ENCODE results near the gene AP3S1. TPM values are rescaled to one million over a fixed set of nuclear protein-coding genes. Genes with fewer than 3 reads are reported as not detected.
A peak's percentile ranks its signal among the peaks of the same experiment; 100 is the strongest.
"Not testable (repeated sequence)": the region's sequence is repeated elsewhere in the genome, so short reads cannot be mapped to it uniquely, and the experiment has no call there.

AP3S1 gene
- total RNA-seq, 1 donor from 2014 or later = 157 TPM

- TF ChIP-seq EZH2 (IDR thresholded peaks at IDR 0.05) (no peak), CTCF (IDR thresholded peaks at IDR 0.05) (no peak), EZH2phosphoT487 (IDR thresholded peaks at IDR 0.05) (no peak)
- Histone ChIP-seq H3K4me1 (no peaks in the 10 kb centered on the region), H3K79me2 (ENCODE audit: low read depth) (no peaks in the 10 kb centered on the region), H3K4me3 (no peak overlapping the region), H3K27ac (no peak overlapping the region), H3K36me3 (no peaks in the 10 kb centered on the region), H3F3A (ENCODE audit: low read depth) (no peaks in the 10 kb centered on the region), H4K20me1 (ENCODE audit: low read depth) (no peaks in the 10 kb centered on the region), H3K4me2 (no peak overlapping the region), H2AFZ (replicated peaks) (no peak overlapping the region), H3K9ac (no peak overlapping the region), H3K9me3 (ENCODE audit: low read depth) (no peaks in the 10 kb centered on the region), H3K27me3 (no peaks in the 10 kb centered on the region)
- no peak for DNase-seq (ENCODE audit: low spot score)
- Mint-ChIP-seq H3K9me3 (peaks cover 2% of the 10 kb centered on the region), H3K4me1 (peaks cover 7% of the 10 kb centered on the region), H3K27ac (no peak overlapping the region), H3K36me3 (peaks cover 24% of the 10 kb centered on the region), H3K27me3 (ENCODE audit: insufficient read depth, low read depth) (no peaks in the 10 kb centered on the region), H3K4me3 (no peak overlapping the region)
These were observed 30.7 kb downstream of the AP3S1 start for GRCh38 chr5:115872447-115872846.

GRCh38 chr5:115873392-115873791 is 31.7 kb downstream of the AP3S1 start:
- TF ChIP-seq CTCF (IDR thresholded peaks at IDR 0.05) (no peak), EZH2 (IDR thresholded peaks at IDR 0.05) (no peak)
- Mint-ChIP-seq H3K27me3 (ENCODE audit: insufficient read depth, low read depth) (no peaks in the 10 kb centered on the region), H3K9me3 (peaks cover 10% of the 10 kb centered on the region), H3K4me1 (peaks cover 7% of the 10 kb centered on the region), H3K27ac (no peak overlapping the region), H3K36me3 (peaks cover 33% of the 10 kb centered on the region), H3K4me3 (no peak overlapping the region)
- Histone ChIP-seq H3F3A (ENCODE audit: low read depth) (no peaks in the 10 kb centered on the region), H3K4me2 (no peak overlapping the region), H3K9me3 (ENCODE audit: low read depth) (no peaks in the 10 kb centered on the region), H3K4me3 (no peak overlapping the region), H3K36me3 (no peaks in the 10 kb centered on the region), H3K27me3 (no peaks in the 10 kb centered on the region), H3K27ac (no peak overlapping the region), H3K79me2 (ENCODE audit: low read depth) (no peaks in the 10 kb centered on the region), H4K20me1 (ENCODE audit: low read depth) (no peaks in the 10 kb centered on the region), H3K4me1 (no peaks in the 10 kb centered on the region), H3K9ac (no peak overlapping the region), H2AFZ (replicated peaks) (no peak overlapping the region)
- DNase-seq (ENCODE audit: low spot score) = no peak

GRCh38 chr5:115875447-115875846 is 33.7 kb downstream of the AP3S1 start:
- H3F3A ChIP-seq (ENCODE audit: low read depth) = no peaks in the 10 kb centered on the region
- H3K27ac ChIP-seq = no peak overlapping the region
- no peaks in the 10 kb centered on the region for H4K20me1 ChIP-seq (ENCODE audit: low read depth)
- H3K4me1 ChIP-seq = no peaks in the 10 kb centered on the region
- Mint-ChIP-seq H3K27ac (no peak overlapping the region), H3K4me1 (peaks cover 7% of the 10 kb centered on the region), H3K36me3 (peaks cover 40% of the 10 kb centered on the region), H3K27me3 (ENCODE audit: insufficient read depth, low read depth) (no peaks in the 10 kb centered on the region), H3K4me3 (no peak overlapping the region), H3K9me3 (peaks cover 29% of the 10 kb centered on the region)
- no peak overlapping the region for H3K4me3 ChIP-seq
- no peaks in the 10 kb centered on the region for H3K27me3 ChIP-seq
- H3K9ac ChIP-seq = no peak overlapping the region
- no peaks in the 10 kb centered on the region for H3K36me3 ChIP-seq
- no peaks in the 10 kb centered on the region for H3K9me3 ChIP-seq (ENCODE audit: low read depth)
- DNase-seq (ENCODE audit: low spot score) = peak; percentile 26
- H3K4me2 ChIP-seq = no peak overlapping the region
- no peaks in the 10 kb centered on the region for H3K79me2 ChIP-seq (ENCODE audit: low read depth)
- no peak for TF ChIP-seq EZH2 (IDR thresholded peaks at IDR 0.05)
- TF ChIP-seq CTCF (IDR thresholded peaks at IDR 0.05) = peak; percentile 40
- H2AFZ ChIP-seq (replicated peaks) = no peak overlapping the region

GRCh38 chr5:115877342-115877741 is 35.6 kb downstream of the AP3S1 start:
- H3K4me2 ChIP-seq; H3K79me2 ChIP-seq (ENCODE audit: low read depth); H3K27ac Mint-ChIP-seq; H3K9me3 ChIP-seq (ENCODE audit: low read depth); H3K4me1 ChIP-seq; H3K27me3 Mint-ChIP-seq (ENCODE audit: insufficient read depth, low read depth); H3F3A ChIP-seq (ENCODE audit: low read depth); H2AFZ ChIP-seq (replicated peaks); DNase-seq (ENCODE audit: low spot score); H3K27ac ChIP-seq; H3K4me3 ChIP-seq; H3K4me3 Mint-ChIP-seq; H3K36me3 ChIP-seq; H3K9ac ChIP-seq; H4K20me1 ChIP-seq (ENCODE audit: low read depth); H3K27me3 ChIP-seq: not testable (repeated sequence)
- Mint-ChIP-seq H3K9me3 (peaks cover 37% of the 10 kb centered on the region), H3K4me1 (peaks cover 14% of the 10 kb centered on the region), H3K36me3 (peaks cover 41% of the 10 kb centered on the region)

GRCh38 chr5:115882434-115882833 is 40.7 kb downstream of the AP3S1 start:
- not testable (repeated sequence) for H3K27me3 ChIP-seq; H3K27me3 Mint-ChIP-seq (ENCODE audit: insufficient read depth, low read depth); H3K4me1 Mint-ChIP-seq; H3K9me3 ChIP-seq (ENCODE audit: low read depth); H4K20me1 ChIP-seq (ENCODE audit: low read depth); DNase-seq (ENCODE audit: low spot score); H3K36me3 ChIP-seq; H3K4me2 ChIP-seq; H3K9ac ChIP-seq; H3K4me3 Mint-ChIP-seq; H2AFZ ChIP-seq (replicated peaks); H3K4me1 ChIP-seq; H3K4me3 ChIP-seq; H3F3A ChIP-seq (ENCODE audit: low read depth); H3K27ac ChIP-seq; H3K79me2 ChIP-seq (ENCODE audit: low read depth); H3K27ac Mint-ChIP-seq
- Mint-ChIP-seq H3K9me3 (peaks cover 36% of the 10 kb centered on the region), H3K36me3 (peaks cover 38% of the 10 kb centered on the region)
